ENCODE measurements around the gene SAMD15.
"Not testable (repeated sequence)": the region's sequence is repeated elsewhere in the genome, so short reads cannot be mapped to it uniquely, and the experiment has no call there.

Gene SAMD15

DNA sequence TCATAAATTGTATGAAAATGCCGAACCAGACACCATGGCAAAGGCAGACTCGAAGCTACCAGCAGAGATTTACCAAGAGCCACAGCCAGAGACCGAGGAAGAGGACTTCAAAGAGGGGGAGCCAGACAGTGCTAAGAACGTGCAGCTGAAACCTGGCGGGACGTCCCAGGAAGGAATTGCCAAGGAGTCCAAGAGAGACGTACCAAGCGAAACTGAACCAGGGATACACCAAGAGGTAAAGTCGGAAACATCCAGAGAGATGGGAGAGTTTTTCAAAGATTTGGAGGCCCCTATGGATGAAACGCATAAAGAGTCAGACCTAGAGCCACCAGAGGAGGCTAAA lies 294 bp downstream of the SAMD15 start:
- DNase-seq, result no peak

- no peak for DNase-seq
Measured at GRCh38 chr14:77378701-77379100, 1.5 kb downstream of the SAMD15 start.

DNA sequence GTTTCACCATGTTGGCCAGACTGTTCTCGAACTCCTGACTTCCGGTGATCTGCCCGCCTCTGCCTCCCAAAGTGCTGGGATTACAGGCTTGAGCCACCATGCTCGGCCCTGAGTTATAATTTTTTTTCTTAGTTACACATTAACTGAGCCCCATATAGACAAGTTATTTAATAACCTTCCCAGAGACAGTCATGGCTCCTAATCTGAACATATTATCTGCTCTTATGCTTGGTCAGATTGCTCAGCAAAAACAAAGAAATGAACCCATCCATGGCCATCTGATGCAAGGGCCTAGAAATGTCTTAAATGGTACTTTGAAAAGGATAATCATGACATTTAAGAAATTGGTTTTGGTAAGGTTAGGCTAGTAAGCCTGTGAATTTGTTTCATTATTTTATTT lies 13.0 kb downstream of the SAMD15 start:
- no peak for DNase-seq

- no peak for DNase-seq
Measured at GRCh38 chr14:77400216-77400615, 23.0 kb downstream of the SAMD15 start.

DNA sequence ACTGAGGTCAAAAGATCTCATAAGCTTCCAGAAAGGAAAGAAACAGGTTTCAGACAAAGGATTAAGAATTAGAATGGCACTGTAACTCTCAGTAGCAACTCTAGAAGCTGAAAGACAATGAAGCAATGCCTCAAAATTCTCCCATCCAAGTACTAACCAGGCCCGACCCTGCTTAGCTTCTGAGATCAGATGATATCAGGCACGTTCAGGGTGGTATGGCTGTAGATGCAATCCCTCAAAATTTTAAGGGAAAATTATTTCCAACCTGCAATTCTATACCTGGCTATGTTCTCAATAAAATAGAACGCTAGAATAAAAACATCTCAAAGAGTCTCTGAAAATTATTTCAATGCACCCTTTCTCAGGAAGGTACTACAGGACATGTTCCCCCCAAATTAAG lies 26.6 kb downstream of the SAMD15 start:
- DNase-seq, result no peak

DNA sequence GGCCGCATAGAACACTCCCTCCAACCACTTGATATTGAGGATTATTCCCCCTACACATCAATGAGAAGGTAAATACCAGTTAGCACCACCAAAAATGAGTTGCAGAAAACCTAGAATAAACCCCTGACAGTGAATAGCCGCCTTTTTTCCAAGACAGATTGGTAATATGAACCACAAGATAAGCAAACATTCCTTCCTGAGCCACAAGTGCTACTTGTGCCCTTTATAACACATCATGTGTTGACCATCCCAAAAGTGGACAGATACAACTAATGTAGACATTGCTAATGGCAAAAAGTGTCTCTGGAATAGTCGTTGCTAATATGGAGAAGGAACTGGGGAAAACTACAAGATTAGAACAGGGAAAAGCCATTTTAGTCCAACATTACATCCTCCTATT lies 28.9 kb downstream of the SAMD15 start:
- DNase-seq, result no peak

DNA sequence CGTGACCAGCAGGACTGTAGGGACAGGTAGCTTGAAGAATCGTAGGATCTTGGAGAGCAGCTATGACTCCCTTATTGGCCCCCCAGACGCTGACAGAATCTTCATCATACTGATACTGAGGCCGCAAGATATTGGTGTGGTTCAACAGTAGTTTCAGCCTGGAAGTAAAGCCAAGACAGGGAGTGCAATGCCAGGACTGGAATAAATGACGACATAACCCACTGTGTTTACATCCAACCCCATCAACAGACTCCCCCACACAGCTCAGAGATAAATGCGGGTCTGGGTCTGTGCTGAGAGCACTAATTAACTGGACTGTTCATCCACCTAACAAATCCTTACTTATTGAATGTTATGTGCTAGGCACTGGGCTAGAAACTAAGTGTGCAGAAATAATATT lies 29.5 kb downstream of the SAMD15 start:
- no peak for DNase-seq

GRCh38 chr14:77407158-77407557 lies 30.0 kb downstream of the SAMD15 start:
- no peak for DNase-seq

GRCh38 chr14:77409131-77409533 lies 32.0 kb downstream of the SAMD15 start:
- DNase-seq, result no peak

- DNase-seq, result not testable (repeated sequence)
Measured at GRCh38 chr14:77415403-77416030, 38.3 kb downstream of the SAMD15 start.

- DNase-seq, result not testable (repeated sequence)
Measured at GRCh38 chr14:77416098-77416497, 38.9 kb downstream of the SAMD15 start.

GRCh38 chr14:77416836-77417235 lies 39.7 kb downstream of the SAMD15 start:
- DNase-seq, result no peak

GRCh38 chr14:77421201-77421600 lies 44.0 kb downstream of the SAMD15 start:
- DNase-seq, result no peak

DNA sequence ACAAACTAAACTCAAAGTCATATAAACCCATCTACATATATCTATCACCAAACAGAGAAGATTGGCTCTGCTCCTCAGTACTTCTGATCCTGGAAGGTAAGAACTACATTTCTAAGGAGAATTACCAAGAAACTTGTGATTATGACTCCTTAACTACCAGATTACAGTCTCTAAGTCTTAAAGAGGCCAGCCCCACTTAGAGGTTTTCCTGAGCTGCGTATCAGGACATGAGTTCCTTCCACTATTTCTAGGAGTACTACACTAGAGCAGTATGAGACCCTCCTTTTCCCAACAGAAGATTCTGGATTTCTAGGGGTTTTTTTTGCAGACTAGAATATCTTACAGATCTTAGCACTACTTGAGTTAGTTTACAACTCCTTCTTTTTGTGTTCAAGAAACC lies 46.2 kb downstream of the SAMD15 start, which contains the start of gene NOXRED1:
Gene NOXRED1 (minus strand): TSS at position 101 of the 400 bp plus-strand sequence. CDS start 634 bp downstream, outside the sequence.
- DNase-seq, result no peak

DNA sequence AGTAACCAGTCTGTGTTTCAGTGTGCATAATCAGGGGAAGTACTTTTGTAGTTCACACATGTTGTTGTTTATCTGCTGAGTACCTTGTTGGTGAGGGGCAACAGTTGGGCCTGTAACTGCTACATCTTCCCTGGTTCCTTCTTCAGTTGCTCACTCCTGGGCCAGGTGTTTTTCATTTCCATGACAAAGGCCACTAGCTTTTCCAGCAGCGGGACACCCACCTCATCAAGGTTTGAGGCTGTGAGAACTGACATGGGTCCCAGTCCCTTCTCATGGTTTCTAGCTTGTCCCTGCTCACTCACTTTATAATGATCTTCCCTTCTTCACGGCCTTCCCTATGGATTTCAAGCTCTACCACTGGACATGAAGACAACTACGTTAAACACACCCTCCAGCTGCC lies 47.7 kb downstream of the SAMD15 start:
- DNase-seq, result no peak

GRCh38 chr14:77426396-77426795 lies 49.2 kb downstream of the SAMD15 start:
- no peak for DNase-seq

GRCh38 chr14:77436042-77436441 lies 58.9 kb downstream of the SAMD15 start:
- no peak for DNase-seq

DNA sequence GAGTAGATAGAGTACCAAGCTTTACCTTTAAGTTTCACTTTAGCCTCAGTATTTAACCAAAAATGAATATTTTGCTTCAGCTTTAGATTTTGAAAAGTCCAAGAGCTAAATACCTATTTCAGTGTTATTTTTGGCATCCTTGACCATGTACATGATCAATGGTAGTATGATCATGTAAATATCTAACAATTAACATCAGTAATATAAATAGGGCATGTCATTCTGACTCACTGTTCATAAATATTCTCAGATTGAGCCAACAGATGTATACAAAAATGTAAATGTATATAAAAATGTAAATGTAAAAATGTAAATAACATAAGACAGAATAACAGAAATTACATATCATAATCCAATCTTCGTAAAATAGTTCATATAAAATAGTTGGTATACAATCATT lies 61.4 kb downstream of the SAMD15 start:
- no peak for DNase-seq

DNA sequence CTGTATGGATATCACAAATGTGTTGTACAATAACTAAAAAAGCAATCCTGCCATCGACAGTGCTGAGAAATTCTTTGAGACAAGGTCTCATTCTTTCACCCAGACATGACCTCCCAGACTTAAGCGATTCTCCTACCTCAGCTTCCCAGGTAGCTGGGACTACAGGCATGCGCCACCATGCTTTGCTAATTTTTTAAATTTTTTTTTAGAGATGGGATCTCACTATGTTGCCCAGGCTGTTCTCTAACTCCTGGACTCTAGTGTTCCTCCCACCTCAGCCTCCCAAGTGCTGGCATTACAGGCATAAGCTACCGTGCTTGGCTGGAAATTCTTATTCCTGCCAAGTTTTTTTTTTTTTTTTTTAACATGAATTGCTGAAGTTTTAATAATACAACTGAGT lies 62.7 kb downstream of the SAMD15 start:
- no peak for DNase-seq
